AG04450 (cell line): ENCODE measurements around the gene HPX. TPM values are rescaled to one million over a fixed set of nuclear protein-coding genes. Genes with fewer than 3 reads are reported as not detected.

Experiments used
- CTCF ChIA-PET: fragments of 300-600, 350-600 bp; formaldehyde crosslinking; extraction: SDS; loops from one replicate; lab custom pipeline; 2022; ENCODE audit warnings: antibody characterized with exemption, inconsistent platforms; lab: Charles Lee
- POLR2A ChIA-PET: fragments of 350-600 bp; formaldehyde crosslinking; extraction: SDS; loops from one replicate; lab custom pipeline; 2021; ENCODE audit warnings: antibody characterized with exemption, inconsistent platforms; lab: Yijun Ruan, JAX
- DNase-seq: peaks from one replicate; pipeline ENCODE4 v3.0.0-alpha.2; 2011; ENCODE audit warnings: low read depth, low spot score
- H3K27ac ChIP-seq: one replicate; pipeline ENCODE4 v1.5.1; 2012; ENCODE audit warnings: low read depth, low read length, control low read depth
- H3K27me3 ChIP-seq: one replicate; pipeline ENCODE4 v1.6.0; 2012; ENCODE audit warnings: low read length; ENCODE audit not compliant: control insufficient read depth, insufficient read depth
- H3K4me3 ChIP-seq: 2 replicates; pipeline ENCODE4 v1.5.1; 2011; ENCODE audit warnings: mild to moderate bottlenecking, low read depth, low read length, control low read depth
- H3K9me3 ChIP-seq: 2 replicates; pipeline ENCODE4 v1.5.1; 2012; ENCODE audit warnings: low read length; ENCODE audit not compliant: control insufficient read depth, insufficient read depth
- CTCF ChIP-seq: IDR thresholded peaks from 2 replicates; pipeline ENCODE4 v1.5.1; 2011; ENCODE audit warnings: low read depth, low read length, control low read depth, inconsistent platforms
- polyA plus RNA-seq: library from polyadenylated mRNA; depleted of rRNA; stranded (reverse); fragments of >200 nt; gene quantifications from 2 replicates; pipeline ENCODE4 v1.2.3, GENCODE V29; 2011

HPX gene
- polyA plus RNA-seq, 1 experiment = 0.32 TPM

DNA sequence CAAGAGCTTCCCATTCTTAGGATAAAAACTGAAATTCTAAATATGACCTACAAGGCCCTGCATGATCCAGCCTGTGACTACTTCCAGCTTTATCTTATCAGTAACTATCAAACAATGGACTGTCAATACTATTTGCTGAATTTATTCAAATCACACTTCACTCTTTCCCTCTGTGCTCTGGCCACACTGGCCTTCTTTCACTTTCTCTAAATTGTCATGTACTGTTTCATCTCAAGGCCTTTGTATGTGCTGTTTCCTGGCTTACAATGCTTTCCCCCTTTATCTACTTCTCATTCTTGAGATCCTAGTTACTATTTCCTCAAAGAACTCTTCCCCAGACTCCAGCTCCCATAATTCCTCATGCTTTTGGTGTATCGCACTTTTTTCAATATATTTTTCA is 46.2 kb upstream of the HPX start:
- Histone ChIP-seq H3K27ac (no peak overlapping the region), H3K4me3 (no peak overlapping the region), H3K9me3 (no peaks in the 10 kb centered on the region), H3K27me3 (no peaks in the 10 kb centered on the region)
- POLR2A ChIA-PET = no interaction called here
- TF ChIP-seq CTCF = no peak
- no peak for DNase-seq
- CTCF ChIA-PET = interaction anchor here (1.5 kb wide), 1 partner anchor 43 kb away, joined by 4 read pairs; no protein-coding TSS in a partner anchor

DNA sequence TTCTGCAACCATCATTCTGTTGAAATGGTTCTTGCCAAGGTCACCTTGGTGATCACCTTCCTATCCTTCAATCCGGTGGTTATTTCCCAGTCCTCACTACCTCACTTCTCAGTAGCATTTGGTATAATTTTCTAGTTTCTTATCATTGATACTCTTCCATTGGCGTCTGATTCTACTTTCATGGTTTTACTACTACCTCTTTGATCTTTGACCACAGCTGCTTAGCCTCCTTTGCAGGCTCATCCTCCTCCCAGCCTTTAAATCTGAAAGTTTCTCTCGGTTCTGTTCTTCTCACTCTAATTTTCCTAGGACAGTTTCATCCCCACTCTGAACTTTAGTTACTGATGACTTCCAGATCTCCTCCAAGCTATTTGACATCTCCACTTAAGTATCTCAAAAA is 45.5 kb upstream of the HPX start:
- ChIA-PET POLR2A (no interaction called here), CTCF (interaction anchor here (1.5 kb wide), 1 partner anchor 43 kb away, joined by 4 read pairs; no protein-coding TSS in a partner anchor)
- Histone ChIP-seq H3K27me3 (no peaks in the 10 kb centered on the region), H3K4me3 (no peak overlapping the region), H3K27ac (no peak overlapping the region), H3K9me3 (no peaks in the 10 kb centered on the region)
- no peak for DNase-seq
- no peak for TF ChIP-seq CTCF

- ChIA-PET POLR2A (interaction anchor here (1.3 kb wide), 1 partner anchor 13 kb away, joined by 3 read pairs; no protein-coding TSS in a partner anchor), CTCF (interaction anchor here (0.5 to 1.8 kb wide), 5 partner anchors 20 to 220 kb away, joined by 4 to 10 read pairs (median 6); partner anchors contain the start of gene MRPL17)
- TF ChIP-seq CTCF = no peak
- H3K27ac ChIP-seq = no peak overlapping the region
- no peaks in the 10 kb centered on the region for H3K27me3 ChIP-seq
- no peaks in the 10 kb centered on the region; the same call in 1 of the 2 replicates for H3K9me3 ChIP-seq
- no peak for DNase-seq
- H3K4me3 ChIP-seq = no peak overlapping the region
These were observed 44.9 kb upstream of the HPX start for GRCh38 chr11:6485661-6486060.

DNA sequence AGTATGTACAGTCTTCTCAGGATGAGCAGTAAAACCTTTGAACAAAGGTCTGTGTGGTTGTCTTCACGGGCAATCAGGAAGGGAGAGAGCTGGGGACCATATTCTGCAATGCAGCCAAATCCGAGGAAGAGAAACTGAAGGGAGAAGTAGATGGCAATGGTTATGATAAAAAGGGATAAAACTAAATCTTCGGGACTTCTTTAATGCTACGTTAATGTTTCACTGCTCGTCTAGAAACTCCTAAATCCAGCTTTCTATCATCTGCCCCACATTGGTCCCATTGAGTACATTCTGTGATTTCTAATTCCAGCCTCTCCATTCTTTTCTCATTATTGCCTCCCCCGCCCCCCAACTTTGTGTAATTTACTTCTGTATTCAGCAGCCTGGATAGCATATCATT is 42.2 kb upstream of the HPX start:
- DNase-seq = no peak
- Histone ChIP-seq H3K9me3 (no peaks in the 10 kb centered on the region; the same call in 1 of the 2 replicates), H3K27me3 (no peaks in the 10 kb centered on the region), H3K27ac (no peak overlapping the region), H3K4me3 (no peak overlapping the region)
- POLR2A ChIA-PET = no interaction called here
- CTCF ChIA-PET = interaction anchor here (1.1 to 2.7 kb wide), 2 partner anchors 104 to 200 kb away, joined by 3 to 25 read pairs; partner anchors contain the start of gene MRPL17
- TF ChIP-seq CTCF = no peak

GRCh38 chr11:6482441-6482840 is 41.7 kb upstream of the HPX start:
- no peak for DNase-seq
- CTCF ChIA-PET = interaction anchor here (0.7 to 2.7 kb wide), 4 partner anchors 14 to 201 kb away, joined by 3 to 25 read pairs (median 5); partner anchors contain the start of gene MRPL17
- Histone ChIP-seq H3K9me3 (no peaks in the 10 kb centered on the region; the same call in 1 of the 2 replicates), H3K27ac (no peak overlapping the region), H3K4me3 (peak overlapping the region; percentile 97), H3K27me3 (no peaks in the 10 kb centered on the region)
- POLR2A ChIA-PET = interaction anchor here (1.7 to 1.9 kb wide), 2 partner anchors 92 to 103 kb away, joined by 4 to 6 read pairs; partner anchors contain the start of gene SMPD1
- TF ChIP-seq CTCF = no peak
